Gastrocnemius medialis (tissue), 4 donors: ENCODE results near the gene ENDOV.

Experiments used
- CTCF ChIP-seq, 5 experiments: fragments of 450-650 bp in 3 of 5; fragments of 200-600 bp in 2 of 5; sonication (generic) in 2 of 5; IDR thresholded peaks in 4 of 5; conservative IDR thresholded peaks in 1 of 5; 1 replicate in 4 of 5; 2 replicates in 1 of 5; pipeline ENCODE4 v1.5.1; 2016 to 2019; ENCODE audit warnings: antibody characterized with exemption in 5 of 5, mild to moderate bottlenecking in 3 of 5, moderate library complexity in 3 of 5
- POLR2A ChIP-seq, 2 donors: fragments of 450-650 bp; IDR thresholded peaks; one replicate each; pipeline ENCODE4 v1.6.1; 2017; ENCODE audit warnings: antibody characterized with exemption in 2 of 2, mild to moderate bottlenecking in 2 of 2, moderate library complexity in 2 of 2

GRCh38 chr17:80445726-80446110, 30.8 kb downstream of the ENDOV start:
- TF ChIP-seq POLR2A (IDR thresholded peaks at IDR 0.05) (no peak), CTCF (IDR thresholded peaks at IDR 0.05 in 4 of 5, conservative IDR thresholded peaks at IDR 0.05 in 1 of 5) (no peak)
